ENCODE results near the gene ENTHD1.
"Not testable (repeated sequence)": the region's sequence is repeated elsewhere in the genome, so short reads cannot be mapped to it uniquely, and the experiment has no call there.

ENTHD1 gene

DNA sequence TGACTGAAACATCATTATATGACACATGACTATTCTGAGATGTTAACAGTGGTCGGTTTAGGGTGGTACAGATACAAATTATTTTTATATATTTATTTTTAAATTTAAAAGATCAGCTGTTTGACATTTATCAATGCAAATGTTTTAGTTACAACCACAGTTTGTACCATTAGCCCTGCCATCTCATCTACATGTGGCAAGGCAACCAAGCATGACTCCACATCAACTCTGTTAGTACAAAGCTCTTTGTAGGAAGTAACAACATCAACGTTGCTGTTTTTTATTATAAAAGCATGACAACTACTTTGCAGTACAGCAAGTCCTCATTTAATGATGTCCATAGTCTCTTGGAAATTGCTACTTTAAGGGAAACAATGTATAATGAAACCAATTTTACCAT lies 40.8 kb downstream of the ENTHD1 start:
- H3K4me2 ChIP-seq (ENCODE audit: insufficient read depth, low read length) = no peak overlapping the region
- DNase-seq (no peak), ATAC-seq (ENCODE audit: insufficient read depth, low read depth) (no peak)
- no peaks in the 10 kb centered on the region for H3K79me2 ChIP-seq (ENCODE audit: insufficient read depth, low read length)
- H3K36me3 ChIP-seq (ENCODE audit: insufficient read depth, low read length) = no peaks in the 10 kb centered on the region
- no peak overlapping the region for H3K9ac ChIP-seq (ENCODE audit: low read depth, low read length)
- H3K4me3 ChIP-seq (ENCODE audit: low read depth in 1 of 2, low read length in 2 of 2) = no peak overlapping the region
- no peaks in the 10 kb centered on the region for H3K4me1 ChIP-seq (ENCODE audit: insufficient read depth, low read length)
- no peaks in the 10 kb centered on the region for H3K27me3 ChIP-seq (ENCODE audit: insufficient read depth, low read length, poor library complexity)
- H4K20me1 ChIP-seq (ENCODE audit: insufficient read depth, low read length) = no peaks in the 10 kb centered on the region
- H2AFZ ChIP-seq (ENCODE audit: low read depth, low read length) = no peak overlapping the region
- no peaks in the 10 kb centered on the region for H3K9me3 ChIP-seq (ENCODE audit: insufficient read depth, low read length, severe bottlenecking)
- no peak overlapping the region for H3K27ac ChIP-seq (ENCODE audit: low read length)
- no peak for TF ChIP-seq EZH2 (IDR thresholded peaks at IDR 0.05; ENCODE audit: borderline replicate concordance, low read depth, low read length, severe bottlenecking)
- TF ChIP-seq, protein P1, sequence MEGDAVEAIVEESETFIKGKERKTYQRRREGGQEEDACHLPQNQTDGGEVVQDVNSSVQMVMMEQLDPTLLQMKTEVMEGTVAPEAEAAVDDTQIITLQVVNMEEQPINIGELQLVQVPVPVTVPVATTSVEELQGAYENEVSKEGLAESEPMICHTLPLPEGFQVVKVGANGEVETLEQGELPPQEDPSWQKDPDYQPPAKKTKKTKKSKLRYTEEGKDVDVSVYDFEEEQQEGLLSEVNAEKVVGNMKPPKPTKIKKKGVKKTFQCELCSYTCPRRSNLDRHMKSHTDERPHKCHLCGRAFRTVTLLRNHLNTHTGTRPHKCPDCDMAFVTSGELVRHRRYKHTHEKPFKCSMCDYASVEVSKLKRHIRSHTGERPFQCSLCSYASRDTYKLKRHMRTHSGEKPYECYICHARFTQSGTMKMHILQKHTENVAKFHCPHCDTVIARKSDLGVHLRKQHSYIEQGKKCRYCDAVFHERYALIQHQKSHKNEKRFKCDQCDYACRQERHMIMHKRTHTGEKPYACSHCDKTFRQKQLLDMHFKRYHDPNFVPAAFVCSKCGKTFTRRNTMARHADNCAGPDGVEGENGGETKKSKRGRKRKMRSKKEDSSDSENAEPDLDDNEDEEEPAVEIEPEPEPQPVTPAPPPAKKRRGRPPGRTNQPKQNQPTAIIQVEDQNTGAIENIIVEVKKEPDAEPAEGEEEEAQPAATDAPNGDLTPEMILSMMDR (IDR thresholded peaks at IDR 0.05; ENCODE audit: borderline replicate concordance, extremely low read depth, low read length, poor library complexity, severe bottlenecking) = no peak

GRCh38 chr22:39851606-39852315 lies 41.8 kb downstream of the ENTHD1 start:
- TF ChIP-seq, protein P1 (IDR thresholded peaks at IDR 0.05; ENCODE audit: borderline replicate concordance, extremely low read depth, low read length, poor library complexity, severe bottlenecking) = no peak
- no peak for TF ChIP-seq EZH2 (IDR thresholded peaks at IDR 0.05; ENCODE audit: borderline replicate concordance, low read depth, low read length, severe bottlenecking)
- Histone ChIP-seq H2AFZ (ENCODE audit: low read depth, low read length) (no peak overlapping the region), H3K27ac (ENCODE audit: low read length) (no peak overlapping the region)

GRCh38 chr22:39847477-39847876 lies 46.1 kb downstream of the ENTHD1 start:
- no peak overlapping the region for H3K9ac ChIP-seq (ENCODE audit: low read depth, low read length)

More at GRCh38 chr22:39851606-39852315, 41.8 kb downstream of the ENTHD1 start:
- Histone ChIP-seq H3K36me3 (ENCODE audit: insufficient read depth, low read length) (no peaks in the 10 kb centered on the region), H3K9ac (ENCODE audit: low read depth, low read length) (no peak overlapping the region), H3K4me2 (ENCODE audit: insufficient read depth, low read length) (no peak overlapping the region), H3K79me2 (ENCODE audit: insufficient read depth, low read length) (no peaks in the 10 kb centered on the region), H3K27me3 (ENCODE audit: insufficient read depth, low read length, poor library complexity) (no peaks in the 10 kb centered on the region), H3K4me1 (ENCODE audit: insufficient read depth, low read length) (no peaks in the 10 kb centered on the region), H3K4me3 (ENCODE audit: low read depth in 1 of 2, low read length in 2 of 2) (no peak overlapping the region), H3K9me3 (ENCODE audit: insufficient read depth, low read length, severe bottlenecking) (no peaks in the 10 kb centered on the region), H4K20me1 (ENCODE audit: insufficient read depth, low read length) (no peaks in the 10 kb centered on the region)
- ATAC-seq (ENCODE audit: insufficient read depth, low read depth) = no peak
- no peak for DNase-seq

GRCh38 chr22:39846539-39846938 lies 47.0 kb downstream of the ENTHD1 start:
- H3K9me3 ChIP-seq (ENCODE audit: insufficient read depth, low read length, severe bottlenecking); H3K4me1 ChIP-seq (ENCODE audit: insufficient read depth, low read length); H2AFZ ChIP-seq (ENCODE audit: low read depth, low read length); H3K27me3 ChIP-seq (ENCODE audit: insufficient read depth, low read length, poor library complexity); ATAC-seq (ENCODE audit: insufficient read depth, low read depth); DNase-seq; H4K20me1 ChIP-seq (ENCODE audit: insufficient read depth, low read length); H3K4me3 ChIP-seq (ENCODE audit: low read depth in 1 of 2, low read length in 2 of 2); H3K4me2 ChIP-seq (ENCODE audit: insufficient read depth, low read length); H3K9ac ChIP-seq (ENCODE audit: low read depth, low read length); H3K36me3 ChIP-seq (ENCODE audit: insufficient read depth, low read length); H3K27ac ChIP-seq (ENCODE audit: low read length); H3K79me2 ChIP-seq (ENCODE audit: insufficient read depth, low read length): not testable (repeated sequence)

More at GRCh38 chr22:39847477-39847876, 46.1 kb downstream of the ENTHD1 start:
- H3K27me3 ChIP-seq (ENCODE audit: insufficient read depth, low read length, poor library complexity) = no peaks in the 10 kb centered on the region
- no peaks in the 10 kb centered on the region for H3K79me2 ChIP-seq (ENCODE audit: insufficient read depth, low read length)
- DNase-seq (no peak), ATAC-seq (ENCODE audit: insufficient read depth, low read depth) (no peak)
- no peaks in the 10 kb centered on the region for H4K20me1 ChIP-seq (ENCODE audit: insufficient read depth, low read length)
- H3K9me3 ChIP-seq (ENCODE audit: insufficient read depth, low read length, severe bottlenecking) = no peaks in the 10 kb centered on the region
- no peak overlapping the region for H3K27ac ChIP-seq (ENCODE audit: low read length)
- H3K36me3 ChIP-seq (ENCODE audit: insufficient read depth, low read length) = no peaks in the 10 kb centered on the region
- no peak overlapping the region for H3K4me2 ChIP-seq (ENCODE audit: insufficient read depth, low read length)
- no peak overlapping the region for H3K4me3 ChIP-seq (ENCODE audit: low read depth in 1 of 2, low read length in 2 of 2)
- no peaks in the 10 kb centered on the region for H3K4me1 ChIP-seq (ENCODE audit: insufficient read depth, low read length)
- no peak overlapping the region for H2AFZ ChIP-seq (ENCODE audit: low read depth, low read length)
- TF ChIP-seq EZH2 (IDR thresholded peaks at IDR 0.05; ENCODE audit: borderline replicate concordance, low read depth, low read length, severe bottlenecking) = no peak
- TF ChIP-seq, protein P1 (IDR thresholded peaks at IDR 0.05; ENCODE audit: borderline replicate concordance, extremely low read depth, low read length, poor library complexity, severe bottlenecking) = no peak
